ENCODE measurements around the gene CYP2A13. TPM values are rescaled to one million over a fixed set of nuclear protein-coding genes. Genes with fewer than 3 reads are reported as not detected.
"Not testable (repeated sequence)": the region's sequence is repeated elsewhere in the genome, so short reads cannot be mapped to it uniquely, and the experiment has no call there.

Gene CYP2A13
- total RNA-seq, 1 experiment from 2014 or later = not detected

DNA sequence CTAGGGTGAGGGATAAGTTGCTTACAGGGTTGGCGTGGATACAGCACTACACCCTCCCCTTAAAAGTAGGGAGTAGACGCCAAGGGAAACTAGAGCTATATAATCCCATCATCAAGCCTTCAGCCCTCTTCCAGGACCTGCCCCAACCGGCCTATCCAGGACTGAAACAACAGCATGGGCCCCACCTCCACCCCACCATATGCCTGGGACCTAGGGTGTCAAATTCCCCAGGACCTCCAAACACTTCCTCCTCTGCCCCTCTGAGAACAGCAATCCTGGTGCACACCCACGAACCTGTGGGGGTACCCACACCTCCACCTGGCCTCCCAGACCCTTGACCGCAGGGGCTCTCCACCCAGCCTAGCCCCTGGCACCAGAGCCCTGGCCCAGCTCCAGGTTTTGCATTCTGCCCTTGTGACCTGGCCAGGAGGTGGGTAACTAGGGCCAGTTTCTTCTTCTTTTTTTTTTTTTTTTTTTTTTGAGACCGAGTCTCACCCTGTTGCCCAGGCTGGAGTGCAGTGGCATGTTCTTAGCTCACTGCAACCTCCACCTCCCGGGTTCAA is 24.6 kb downstream of the CYP2A13 start:
- no peak for DNase-seq (ENCODE audit: low read depth)
- in situ Hi-C loops (cut with HindIII; ENCODE audit: low pct_unique_long_range_greater_than_20kb, low sequenced_read_pairs) = no loop called here

DNA sequence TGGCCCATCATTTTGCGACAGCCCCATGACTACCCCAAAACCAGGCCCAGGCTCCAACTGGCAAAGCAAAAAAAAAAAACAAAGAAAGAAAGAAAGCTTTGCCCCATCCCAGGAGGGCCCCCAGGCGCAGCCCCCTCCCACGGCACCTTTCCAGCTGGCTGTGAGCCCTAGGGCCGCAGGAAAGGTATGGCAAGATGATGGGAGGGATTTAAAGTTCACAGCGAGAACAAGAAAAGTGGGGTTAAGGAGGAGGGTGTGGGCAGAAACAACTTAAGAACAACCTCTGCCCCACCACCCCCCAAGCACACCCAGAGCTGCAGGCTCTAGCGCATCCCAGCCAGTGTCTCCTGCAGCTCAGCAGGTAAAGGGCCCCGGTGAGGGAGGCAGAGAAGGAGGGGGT is 25.9 kb downstream of the CYP2A13 start, which contains the start of gene CYP2F1:
CYP2F1 (plus strand) TSS at position 301 of the 400 bp plus-strand sequence. CDS start 1,757 bp downstream, outside the sequence.
- in situ Hi-C loops (cut with HindIII; ENCODE audit: low pct_unique_long_range_greater_than_20kb, low sequenced_read_pairs) = no loop called here
- no peak for DNase-seq (ENCODE audit: low read depth)

DNA sequence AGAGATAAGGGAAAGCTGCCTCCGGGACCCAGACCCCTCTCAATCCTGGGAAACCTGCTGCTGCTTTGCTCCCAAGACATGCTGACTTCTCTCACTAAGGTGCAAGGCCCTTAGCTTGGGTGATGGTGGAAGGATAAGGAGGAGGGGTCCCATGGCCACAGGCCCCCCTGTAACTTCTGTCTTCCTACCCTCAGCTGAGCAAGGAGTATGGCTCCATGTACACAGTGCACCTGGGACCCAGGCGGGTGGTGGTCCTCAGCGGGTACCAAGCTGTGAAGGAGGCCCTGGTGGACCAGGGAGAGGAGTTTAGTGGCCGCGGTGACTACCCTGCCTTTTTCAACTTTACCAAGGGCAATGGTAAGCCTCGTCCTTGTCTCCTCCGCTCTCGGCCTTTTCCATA is 28.0 kb downstream of the CYP2A13 start:
- no peak for DNase-seq (ENCODE audit: low read depth)
- in situ Hi-C loops (cut with HindIII; ENCODE audit: low pct_unique_long_range_greater_than_20kb, low sequenced_read_pairs) = no loop called here

DNA sequence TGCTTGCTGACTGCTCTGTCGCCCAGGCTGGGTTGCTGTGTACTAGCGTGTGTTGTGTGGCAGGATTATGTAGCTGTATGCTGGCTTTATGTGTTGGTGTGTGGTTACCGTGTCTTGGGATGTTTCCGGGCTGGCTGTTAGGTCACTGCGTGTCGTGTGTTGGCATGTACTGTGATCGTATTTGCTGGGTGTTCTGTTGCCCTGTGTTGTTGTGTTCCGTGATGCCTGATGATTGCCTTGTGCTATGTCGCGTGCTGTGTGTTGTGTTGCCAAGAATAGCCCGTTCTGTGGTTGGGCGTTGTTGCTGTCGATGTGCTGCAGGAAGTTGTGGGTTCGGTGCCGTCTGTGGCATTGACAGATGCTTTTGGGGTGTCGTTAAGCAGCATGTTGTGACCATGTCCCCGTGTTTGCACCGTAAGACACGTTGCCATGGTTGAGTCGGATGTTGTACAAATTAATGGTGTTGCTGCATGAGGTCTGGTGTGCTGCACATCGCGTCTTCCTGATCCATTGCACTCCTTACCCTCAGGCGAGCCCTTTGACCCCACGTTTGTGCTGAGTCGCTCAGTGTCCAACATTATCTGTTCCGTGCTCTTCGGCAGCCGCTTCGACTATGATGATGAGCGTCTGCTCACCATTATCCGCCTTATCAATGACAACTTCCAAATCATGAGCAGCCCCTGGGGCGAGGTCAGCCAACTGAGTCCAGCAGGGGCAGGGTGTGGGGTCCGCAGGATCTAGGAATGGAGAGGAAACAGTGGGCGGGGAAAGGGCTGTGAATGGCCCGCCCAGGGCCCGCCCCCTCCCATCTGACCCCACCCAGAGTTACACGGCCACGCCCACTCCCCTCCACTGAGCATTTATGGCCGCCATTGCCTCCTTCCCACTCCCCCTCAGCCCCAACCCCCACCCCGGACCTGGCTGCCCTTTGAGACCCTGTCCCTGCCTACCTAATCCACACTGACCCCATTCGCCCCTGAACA is 33.0 kb downstream of the CYP2A13 start:
- in situ Hi-C loops (cut with HindIII; ENCODE audit: low pct_unique_long_range_greater_than_20kb, low sequenced_read_pairs); DNase-seq (ENCODE audit: low read depth): not testable (repeated sequence)

DNA sequence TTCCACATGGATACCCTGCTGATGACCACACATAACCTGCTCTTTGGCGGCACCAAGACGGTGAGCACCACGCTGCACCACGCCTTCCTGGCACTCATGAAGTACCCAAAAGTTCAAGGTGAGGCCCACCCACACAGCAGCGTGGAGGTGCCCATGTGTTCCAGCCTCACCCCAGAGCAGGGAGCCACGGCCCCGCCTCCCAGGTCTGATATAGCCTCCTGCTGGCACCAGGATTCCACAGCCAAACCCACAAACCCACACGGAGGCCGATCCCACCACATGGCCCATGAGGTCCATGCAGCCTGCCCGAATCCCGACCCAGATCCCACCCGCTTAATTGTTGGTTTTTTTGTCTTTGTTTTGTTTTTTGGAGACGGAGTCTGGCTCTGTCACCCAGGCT is 34.6 kb downstream of the CYP2A13 start:
- DNase-seq (ENCODE audit: low read depth); in situ Hi-C loops (cut with HindIII; ENCODE audit: low pct_unique_long_range_greater_than_20kb, low sequenced_read_pairs): not testable (repeated sequence)

DNA sequence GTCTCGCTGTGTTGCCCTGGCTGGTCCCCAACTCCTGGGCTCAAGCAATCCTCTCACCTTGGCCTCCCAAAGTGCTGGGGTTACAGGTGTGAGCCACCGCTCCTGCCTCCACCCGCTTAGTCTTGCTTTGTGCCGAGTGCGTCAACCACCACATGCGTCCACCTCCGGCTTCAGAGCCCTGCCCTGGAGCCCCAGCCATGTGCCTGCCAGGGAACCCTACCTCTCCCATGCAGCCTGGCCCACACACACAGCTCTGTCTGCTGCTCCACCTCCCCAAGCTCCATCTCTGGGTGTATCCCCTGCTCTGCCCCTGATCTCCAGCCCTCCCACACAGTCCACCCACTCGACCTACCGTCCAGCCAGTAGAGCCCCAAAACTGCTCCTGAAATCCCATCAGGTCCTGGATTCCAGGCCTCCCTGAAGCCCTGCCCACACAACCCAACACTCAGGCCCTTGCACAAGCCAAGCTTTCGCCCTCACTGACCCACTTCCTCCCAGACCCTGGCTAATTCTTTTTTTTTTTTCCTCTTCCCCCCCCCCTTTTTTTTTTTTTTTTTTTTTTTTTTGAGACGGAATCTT is 35.6 kb downstream of the CYP2A13 start:
- in situ Hi-C loops (cut with HindIII; ENCODE audit: low pct_unique_long_range_greater_than_20kb, low sequenced_read_pairs) = no loop called here
- no peak for DNase-seq (ENCODE audit: low read depth)

DNA sequence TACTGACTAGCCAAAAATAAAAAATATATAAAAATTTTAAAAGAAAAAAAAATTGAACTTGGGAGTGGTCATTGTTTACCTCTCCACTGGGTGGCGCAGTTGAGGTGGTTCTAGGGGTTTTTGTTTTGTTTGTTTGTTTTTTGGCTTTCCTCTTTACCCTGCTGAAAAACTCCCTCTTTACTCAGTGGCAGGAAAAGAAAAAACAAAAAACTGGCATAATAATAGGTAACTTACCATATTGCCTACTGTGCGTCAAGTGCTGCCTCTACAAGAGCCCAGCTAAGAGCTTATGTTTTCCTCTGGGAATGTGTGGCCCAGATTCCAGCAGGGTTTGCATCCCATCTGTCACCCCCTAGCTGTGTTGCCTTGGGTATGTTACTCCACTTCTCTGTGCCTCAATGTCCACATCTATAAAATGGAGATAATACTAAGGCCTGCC is 38.5 kb downstream of the CYP2A13 start:
- peak; percentile 35 for DNase-seq (ENCODE audit: low read depth)
- in situ Hi-C loops (cut with HindIII; ENCODE audit: low pct_unique_long_range_greater_than_20kb, low sequenced_read_pairs) = not testable (repeated sequence)

DNA sequence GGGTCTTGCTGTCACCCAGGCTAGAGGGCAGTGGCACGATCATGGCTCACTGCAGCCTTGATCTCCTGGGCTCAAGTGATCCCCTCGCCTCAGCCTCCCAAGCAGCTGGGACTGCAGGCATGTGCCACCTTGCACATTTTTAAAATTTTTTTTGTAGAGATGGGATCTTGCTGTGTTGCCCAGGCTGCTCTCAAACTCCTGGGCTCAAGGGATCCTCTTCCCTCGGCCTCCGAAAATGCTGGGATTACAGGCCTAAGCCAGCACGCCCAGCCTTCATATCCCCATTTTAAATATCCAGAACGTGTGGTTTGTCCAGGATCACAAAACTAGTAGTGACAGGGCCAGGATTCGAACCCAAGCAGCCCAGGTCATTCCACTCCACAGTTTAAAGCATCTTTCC is 39.1 kb downstream of the CYP2A13 start:
- in situ Hi-C loops (cut with HindIII; ENCODE audit: low pct_unique_long_range_greater_than_20kb, low sequenced_read_pairs); DNase-seq (ENCODE audit: low read depth): not testable (repeated sequence)

DNA sequence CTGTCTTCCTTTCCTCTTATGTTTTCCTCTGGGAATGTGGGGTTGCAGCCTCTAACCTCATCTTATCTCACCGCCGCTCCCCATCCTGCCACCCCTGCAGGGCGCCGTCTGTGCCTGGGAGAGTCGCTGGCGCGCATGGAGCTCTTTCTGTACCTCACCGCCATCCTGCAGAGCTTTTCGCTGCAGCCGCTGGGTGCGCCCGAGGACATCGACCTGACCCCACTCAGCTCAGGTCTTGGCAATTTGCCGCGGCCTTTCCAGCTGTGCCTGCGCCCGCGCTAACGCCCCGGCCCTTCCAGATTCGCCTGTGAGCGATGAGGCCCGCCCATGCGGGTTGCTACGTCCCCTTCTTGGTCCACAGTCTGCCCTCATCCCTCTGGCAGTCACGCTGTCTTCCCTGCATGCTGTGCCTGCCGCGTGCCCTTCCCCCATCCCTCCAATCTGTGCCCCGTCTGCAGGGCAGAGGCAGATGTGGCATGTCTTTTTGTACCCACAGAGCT is 39.6 kb downstream of the CYP2A13 start:
- in situ Hi-C loops (cut with HindIII; ENCODE audit: low pct_unique_long_range_greater_than_20kb, low sequenced_read_pairs) = not testable (repeated sequence)
- DNase-seq (ENCODE audit: low read depth) = peak; percentile 87

DNA sequence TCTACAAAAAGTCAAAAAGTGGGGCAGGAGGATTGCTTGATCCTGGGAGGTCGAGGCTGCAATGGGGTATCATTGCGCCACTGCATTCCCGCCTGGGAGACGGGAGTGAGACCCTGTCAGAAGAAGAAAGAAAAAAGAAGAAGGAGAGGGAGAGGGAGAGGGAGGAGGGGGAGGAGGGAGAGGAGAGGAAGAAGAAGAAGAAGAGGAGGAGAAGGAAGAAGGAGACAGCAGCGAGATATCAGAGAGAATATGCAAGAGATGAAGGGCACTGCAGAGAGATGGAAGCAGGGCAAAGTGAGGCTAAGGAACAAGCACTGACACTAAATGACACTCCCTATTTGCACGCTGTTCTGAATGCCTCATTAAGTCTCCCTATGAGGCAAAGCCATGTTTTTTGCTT is 40.4 kb downstream of the CYP2A13 start:
- in situ Hi-C loops (cut with HindIII; ENCODE audit: low pct_unique_long_range_greater_than_20kb, low sequenced_read_pairs) = no loop called here
- DNase-seq (ENCODE audit: low read depth) = no peak

DNA sequence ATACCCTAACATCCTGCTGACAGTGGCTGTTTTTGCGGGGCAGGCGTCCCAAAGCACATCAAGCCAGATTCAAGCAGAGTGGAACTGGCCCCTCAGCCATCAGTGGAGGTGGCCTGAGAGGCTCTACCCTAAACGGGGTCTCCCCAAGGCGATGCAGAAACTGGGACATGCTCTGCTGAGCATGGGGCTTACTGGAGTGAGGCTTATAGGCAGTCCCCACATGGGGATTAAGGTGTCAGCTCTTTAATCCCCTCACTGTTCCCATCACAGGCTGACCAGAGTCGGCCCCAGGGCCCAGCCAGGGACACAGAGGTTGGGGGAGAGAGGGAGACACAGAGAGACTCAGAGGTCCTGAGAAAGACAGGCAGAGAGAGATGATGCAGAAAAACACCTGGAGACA is 42.9 kb downstream of the CYP2A13 start:
- DNase-seq (ENCODE audit: low read depth) = no peak
- in situ Hi-C loops (cut with HindIII; ENCODE audit: low pct_unique_long_range_greater_than_20kb, low sequenced_read_pairs) = no loop called here

DNA sequence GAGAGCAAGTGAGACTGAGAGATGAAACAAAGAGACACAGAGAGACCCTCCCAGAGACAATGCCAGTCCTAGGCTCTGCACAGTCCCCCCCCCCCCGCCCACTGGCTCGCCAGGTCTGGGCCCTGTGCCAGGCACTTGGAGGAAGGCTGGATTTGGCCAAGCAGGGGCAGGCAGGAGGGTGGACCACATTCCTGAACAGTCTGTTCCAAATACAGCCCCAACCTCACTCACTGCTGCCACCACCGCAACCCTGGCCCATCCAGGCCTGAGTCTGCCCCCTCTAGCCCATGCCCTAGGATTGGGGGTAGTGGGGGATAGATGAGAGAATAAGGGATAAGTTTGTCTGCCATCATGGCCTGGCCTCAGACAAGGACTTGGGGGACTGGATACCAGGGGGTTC is 45.0 kb downstream of the CYP2A13 start:
- in situ Hi-C loops (cut with HindIII; ENCODE audit: low pct_unique_long_range_greater_than_20kb, low sequenced_read_pairs) = no loop called here
- DNase-seq (ENCODE audit: low read depth) = no peak

DNA sequence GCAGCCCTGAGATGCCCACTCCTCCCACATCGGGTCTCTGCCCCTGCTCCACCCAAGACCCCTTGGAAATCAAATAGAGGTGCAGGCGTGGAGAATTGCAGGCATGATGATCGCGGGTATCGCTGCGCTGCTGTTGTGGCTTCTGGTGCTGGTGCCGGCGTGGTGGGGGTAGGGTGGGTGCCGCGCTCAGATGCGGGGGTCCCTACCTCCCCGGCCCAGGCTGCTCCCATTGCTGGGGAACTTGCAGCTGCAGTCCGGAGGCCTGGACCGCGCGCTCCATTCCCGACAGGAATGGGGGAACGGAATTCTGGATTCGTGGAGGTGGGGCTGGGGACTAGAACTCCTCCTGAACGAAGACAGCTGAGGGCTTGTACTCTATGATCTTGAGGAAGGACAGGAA is 46.4 kb downstream of the CYP2A13 start:
- in situ Hi-C loops (cut with HindIII; ENCODE audit: low pct_unique_long_range_greater_than_20kb, low sequenced_read_pairs) = no loop called here
- DNase-seq (ENCODE audit: low read depth) = no peak

DNA sequence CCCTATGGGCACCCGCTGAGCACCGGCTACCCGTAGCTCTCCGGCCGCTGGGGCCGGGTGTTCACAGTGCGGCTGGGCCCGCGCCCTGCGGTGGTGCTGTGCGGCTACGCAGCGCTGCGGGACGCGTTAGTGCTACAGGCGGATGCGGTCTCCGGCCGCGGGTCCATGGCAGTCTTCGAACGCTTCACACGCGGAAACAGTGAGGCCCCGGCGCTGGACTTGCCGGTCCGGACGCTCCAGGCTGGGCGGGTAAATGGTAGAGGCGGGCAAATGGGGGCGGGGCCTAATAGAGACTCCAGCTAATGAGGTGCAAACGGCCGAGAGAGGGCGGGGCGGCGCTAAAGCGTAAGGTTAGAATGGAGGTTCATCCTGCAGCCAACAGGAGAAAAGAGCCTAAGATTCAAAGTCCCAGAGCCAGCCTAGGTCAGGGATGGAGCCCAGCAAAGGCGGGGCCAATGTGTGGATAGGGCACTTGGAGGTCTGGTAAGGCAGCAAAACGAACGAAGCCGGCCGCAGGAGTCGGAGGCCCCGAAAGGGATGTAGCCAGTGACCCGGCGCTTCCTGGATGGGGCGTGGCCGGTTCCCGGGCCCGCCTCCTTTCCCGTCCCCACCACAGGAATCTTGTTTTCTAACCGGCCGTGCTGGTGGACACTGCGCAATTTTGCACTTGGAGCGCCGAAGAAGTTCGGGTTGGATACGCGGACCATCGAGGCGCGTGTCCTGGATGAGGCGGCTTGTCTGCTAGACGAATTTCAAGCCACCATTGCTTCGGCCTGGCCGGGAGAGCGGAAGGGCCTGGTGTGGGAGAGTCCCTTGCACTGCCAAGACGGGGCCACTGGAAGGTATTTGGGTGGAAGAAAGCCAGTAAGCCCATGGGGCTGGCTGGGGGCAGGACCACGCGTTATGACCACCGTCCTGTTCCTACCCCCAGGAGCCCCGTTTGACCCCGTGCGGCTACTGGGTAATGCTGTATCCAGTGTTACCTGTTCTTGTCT is 47.4 kb downstream of the CYP2A13 start:
- DNase-seq (ENCODE audit: low read depth); in situ Hi-C loops (cut with HindIII; ENCODE audit: low pct_unique_long_range_greater_than_20kb, low sequenced_read_pairs): not testable (repeated sequence)

DNA sequence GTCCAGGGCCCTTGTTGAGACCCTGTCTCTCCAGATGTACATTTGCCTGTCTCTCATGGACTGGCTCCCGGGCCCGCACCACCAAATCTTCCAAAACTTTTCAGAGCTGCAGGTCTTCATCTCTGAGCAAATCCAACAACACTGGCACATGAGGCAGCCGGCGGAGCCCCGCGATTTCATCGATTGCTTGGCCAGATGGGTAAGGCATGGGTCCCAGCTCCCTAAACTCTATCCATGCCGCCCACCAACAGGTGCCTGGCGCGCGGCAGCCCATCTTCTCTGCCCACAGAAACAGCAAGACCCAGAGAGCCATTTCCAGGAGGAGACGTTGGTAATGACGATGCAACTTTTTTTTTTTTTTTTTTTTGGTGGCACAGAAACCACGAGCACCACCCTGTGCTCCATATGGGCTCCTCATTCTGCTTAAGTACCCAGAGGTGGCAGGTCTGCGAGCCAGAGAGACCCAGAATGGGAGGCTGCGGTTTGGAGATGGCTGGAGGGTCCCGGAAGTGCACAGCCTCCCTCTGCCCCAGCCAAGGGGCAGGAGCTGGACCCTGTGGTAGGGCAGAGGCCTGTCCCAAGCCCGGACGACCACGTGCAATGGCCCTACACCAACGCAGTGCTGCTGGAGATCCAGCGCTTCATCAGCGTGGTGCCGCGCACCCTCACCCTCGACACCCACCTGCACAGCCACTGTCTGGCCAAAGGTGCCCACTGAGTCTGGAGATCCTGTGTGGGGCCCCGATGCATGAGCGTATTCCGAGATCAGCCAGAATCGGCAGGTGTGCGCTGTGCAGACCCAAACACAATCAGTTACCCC is 48.6 kb downstream of the CYP2A13 start:
- in situ Hi-C loops (cut with HindIII; ENCODE audit: low pct_unique_long_range_greater_than_20kb, low sequenced_read_pairs) = no loop called here
- no peak for DNase-seq (ENCODE audit: low read depth)

DNA sequence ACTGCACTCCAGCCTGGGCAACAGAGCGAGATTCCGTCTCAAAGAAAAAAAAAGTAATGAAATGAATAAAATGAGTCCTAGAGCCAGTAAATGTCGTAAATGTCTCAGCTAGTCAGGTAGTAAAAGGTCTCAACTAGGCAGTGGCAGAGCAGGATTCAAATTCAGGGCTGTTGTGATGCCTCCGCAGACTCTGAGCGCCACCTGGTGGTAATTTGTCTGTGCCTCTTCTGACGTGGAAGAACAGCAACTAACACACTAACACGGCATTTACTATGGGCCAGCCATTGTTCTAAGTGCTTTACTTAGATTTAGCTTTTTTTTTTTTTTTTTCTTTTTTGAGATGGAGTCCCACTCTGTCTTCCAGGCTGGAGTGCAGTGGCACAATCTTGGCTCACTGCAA is 56.2 kb downstream of the CYP2A13 start:
- in situ Hi-C loops (cut with HindIII; ENCODE audit: low pct_unique_long_range_greater_than_20kb, low sequenced_read_pairs) = no loop called here
- DNase-seq (ENCODE audit: low read depth) = peak; percentile 43
